HT-29 (cell line): ENCODE data around the gene TRRAP. TPM values are rescaled to one million over a fixed set of nuclear protein-coding genes. Genes with fewer than 3 reads are reported as not detected.
A peak's percentile ranks its signal among the peaks of the same experiment; 100 is the strongest.
"Not testable (repeated sequence)": the region's sequence is repeated elsewhere in the genome, so short reads cannot be mapped to it uniquely, and the experiment has no call there.

Experiments used
- DNase-seq: peaks from one replicate; pipeline ENCODE4 v3.0.0-alpha.2; 2015; ENCODE audit warnings: low spot score
- total RNA-seq: library from RNA; depleted of rRNA; stranded (reverse); fragments of >200 nt; shearing (Covaris generic); gene quantifications from 2 replicates; pipeline ENCODE4 v1.2.3, GENCODE V29; 2014

Gene TRRAP
- total RNA-seq, 1 experiment from 2014 or later, result 22.3 TPM

GRCh38 chr7:99028261-99028973, 150.1 kb downstream of the TRRAP start:
- no peak for DNase-seq

GRCh38 chr7:99029466-99030435, 151.4 kb downstream of the TRRAP start:
- DNase-seq, result no peak

GRCh38 chr7:99030457-99030856, 152.1 kb downstream of the TRRAP start:
- DNase-seq, result no peak

GRCh38 chr7:99030951-99031350, 152.6 kb downstream of the TRRAP start:
- no peak for DNase-seq

- no peak for DNase-seq
Measured at GRCh38 chr7:99031496-99031895, 153.2 kb downstream of the TRRAP start.

GRCh38 chr7:99032928-99033327, 154.6 kb downstream of the TRRAP start:
- no peak for DNase-seq

GRCh38 chr7:99033765-99034164, 155.4 kb downstream of the TRRAP start:
- no peak for DNase-seq

GRCh38 chr7:99034932-99035722, 156.8 kb downstream of the TRRAP start:
- DNase-seq, result no peak

- no peak for DNase-seq
Measured at GRCh38 chr7:99035723-99036545, 157.6 kb downstream of the TRRAP start.

GRCh38 chr7:99036546-99037111, 158.3 kb downstream of the TRRAP start:
- peak; percentile 38 for DNase-seq

- DNase-seq, result no peak
Measured at GRCh38 chr7:99037327-99037940, 159.1 kb downstream of the TRRAP start.

GRCh38 chr7:99038086-99038855, 159.9 kb downstream of the TRRAP start:
- DNase-seq, result no peak

- DNase-seq, result no peak
Measured at GRCh38 chr7:99039384-99039891, 161.1 kb downstream of the TRRAP start.

GRCh38 chr7:99040104-99040958, 162.0 kb downstream of the TRRAP start:
- DNase-seq, result peak; percentile 99

GRCh38 chr7:99041526-99041925, 163.2 kb downstream of the TRRAP start:
- DNase-seq, result peak; percentile 82

GRCh38 chr7:99042957-99043356, 164.6 kb downstream of the TRRAP start:
- DNase-seq, result no peak

GRCh38 chr7:99044858-99045257, 166.5 kb downstream of the TRRAP start:
- DNase-seq, result not testable (repeated sequence)

GRCh38 chr7:99046262-99046661, 167.9 kb downstream of the TRRAP start:
- DNase-seq, result not testable (repeated sequence)
